Measurements from ENCODE around the gene ABLIM2. TPM values are rescaled to one million over a fixed set of nuclear protein-coding genes. Genes with fewer than 3 reads are reported as not detected.

Gene ABLIM2
- total and polyA plus RNA-seq, 2 experiments from 2014 or later = 1.5 to 4.3 TPM

GRCh38 chr4:8045909-8046308 lies 112.7 kb downstream of the ABLIM2 start:
- peak; percentile 51 for DNase-seq (ENCODE audit: low spot score)
- Histone ChIP-seq H2AFZ (no peak overlapping the region), H4K20me1 (replicated peaks; ENCODE audit: insufficient read depth) (no peaks in the 10 kb centered on the region), H3K4me1 (ENCODE audit: insufficient read depth) (peaks cover 16% of the 10 kb centered on the region), H3K36me3 (ENCODE audit: insufficient read depth) (no peaks in the 10 kb centered on the region), H3K79me2 (replicated peaks; ENCODE audit: insufficient read depth) (no peaks in the 10 kb centered on the region), H3K9me2 (ENCODE audit: insufficient read depth) (no peaks in the 10 kb centered on the region), H3K4me2 (no peak overlapping the region), H3K4me3 (no peak overlapping the region), H3F3A (replicated peaks; ENCODE audit: low read depth) (peaks cover 4% of the 10 kb centered on the region; the same call in 1 of the 2 replicates), H3K27ac (ENCODE audit: low read depth) (no peak overlapping the region), H3K27me3 (ENCODE audit: insufficient read depth) (no peaks in the 10 kb centered on the region)
- H3K36me3 Mint-ChIP-seq (ENCODE audit: low read depth) = peaks cover 2% of the 10 kb centered on the region; the same call in 2 of the 3 replicates
- H3K27ac Mint-ChIP-seq = no peak overlapping the region
- H3K9me3 Mint-ChIP-seq = peaks cover 4% of the 10 kb centered on the region; the same call in 1 of the 3 replicates
- H3K4me1 Mint-ChIP-seq = peaks cover 44% of the 10 kb centered on the region
- TF ChIP-seq STAT1 (IDR thresholded peaks at IDR 0.05; ENCODE audit: unreplicated experiment) (no peak), POLR2AphosphoS5 (IDR thresholded peaks at IDR 0.05; ENCODE audit: low read depth) (no peak), EZH2phosphoT487 (IDR thresholded peaks at IDR 0.05; ENCODE audit: unreplicated experiment) (no peak), ZNF114 (CRISPR knock-in tag; IDR thresholded peaks at IDR 0.05) (no peak), ETS1 (IDR thresholded peaks at IDR 0.05) (no peak), ZNF331 (CRISPR knock-in tag; IDR thresholded peaks at IDR 0.05; ENCODE audit: low read depth) (no peak)
- TF ChIP-seq, protein P1, sequence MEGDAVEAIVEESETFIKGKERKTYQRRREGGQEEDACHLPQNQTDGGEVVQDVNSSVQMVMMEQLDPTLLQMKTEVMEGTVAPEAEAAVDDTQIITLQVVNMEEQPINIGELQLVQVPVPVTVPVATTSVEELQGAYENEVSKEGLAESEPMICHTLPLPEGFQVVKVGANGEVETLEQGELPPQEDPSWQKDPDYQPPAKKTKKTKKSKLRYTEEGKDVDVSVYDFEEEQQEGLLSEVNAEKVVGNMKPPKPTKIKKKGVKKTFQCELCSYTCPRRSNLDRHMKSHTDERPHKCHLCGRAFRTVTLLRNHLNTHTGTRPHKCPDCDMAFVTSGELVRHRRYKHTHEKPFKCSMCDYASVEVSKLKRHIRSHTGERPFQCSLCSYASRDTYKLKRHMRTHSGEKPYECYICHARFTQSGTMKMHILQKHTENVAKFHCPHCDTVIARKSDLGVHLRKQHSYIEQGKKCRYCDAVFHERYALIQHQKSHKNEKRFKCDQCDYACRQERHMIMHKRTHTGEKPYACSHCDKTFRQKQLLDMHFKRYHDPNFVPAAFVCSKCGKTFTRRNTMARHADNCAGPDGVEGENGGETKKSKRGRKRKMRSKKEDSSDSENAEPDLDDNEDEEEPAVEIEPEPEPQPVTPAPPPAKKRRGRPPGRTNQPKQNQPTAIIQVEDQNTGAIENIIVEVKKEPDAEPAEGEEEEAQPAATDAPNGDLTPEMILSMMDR (conservative IDR thresholded peaks at IDR 0.05; ENCODE audit: low read depth in 2 of 2) = peak; percentile 40 to 42
- peaks cover 22% of the 10 kb centered on the region for H3K27me3 Mint-ChIP-seq (ENCODE audit: insufficient read depth, low read depth, poor library complexity)
- H3K4me3 Mint-ChIP-seq = no peak overlapping the region
- peak; percentile 12 for ATAC-seq

DNA sequence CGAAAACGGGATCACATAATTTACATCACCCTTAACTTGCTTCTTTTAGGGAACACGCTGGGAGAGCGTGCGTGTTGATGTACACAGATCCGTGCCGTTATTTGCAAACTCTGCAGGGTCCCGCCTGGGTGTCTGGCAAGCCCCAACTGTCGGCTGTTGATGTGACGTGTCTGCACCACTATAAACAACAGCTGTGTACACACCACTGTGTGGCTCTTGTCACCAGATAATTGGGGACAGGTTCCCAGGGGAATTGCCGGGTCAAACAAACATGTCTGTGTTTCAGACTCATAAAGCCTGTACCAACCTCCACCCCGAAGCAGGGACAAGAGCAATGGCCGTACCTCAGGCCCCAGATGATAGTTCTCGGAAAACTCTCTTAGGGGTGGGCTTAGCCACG lies 113.9 kb downstream of the ABLIM2 start:
- Mint-ChIP-seq H3K36me3 (ENCODE audit: low read depth) (peaks cover 2% of the 10 kb centered on the region; the same call in 2 of the 3 replicates), H3K27ac (0 out of 2 replicates have a peak overlapping the region, but pooled peaks have one; percentile 6), H3K27me3 (ENCODE audit: insufficient read depth, low read depth, poor library complexity) (peaks cover 14% of the 10 kb centered on the region), H3K4me1 (peaks cover 34% of the 10 kb centered on the region), H3K9me3 (peaks cover 4% of the 10 kb centered on the region; the same call in 1 of the 3 replicates), H3K4me3 (no peak overlapping the region)
- no peak for TF ChIP-seq JUNB (IDR thresholded peaks at IDR 0.05; ENCODE audit: unreplicated experiment)
- TF ChIP-seq, protein P1 (conservative IDR thresholded peaks at IDR 0.05; ENCODE audit: low read depth in 2 of 2) = no peak
- DNase-seq (ENCODE audit: low spot score) = no peak
- ATAC-seq = no peak
- Histone ChIP-seq H3K4me3 (no peak overlapping the region), H2AFZ (no peak overlapping the region), H3F3A (replicated peaks; ENCODE audit: low read depth) (no peaks in the 10 kb centered on the region), H3K36me3 (ENCODE audit: insufficient read depth) (no peaks in the 10 kb centered on the region), H3K9me2 (ENCODE audit: insufficient read depth) (no peaks in the 10 kb centered on the region), H4K20me1 (replicated peaks; ENCODE audit: insufficient read depth) (no peaks in the 10 kb centered on the region; the same call in 1 of the 2 replicates), H3K4me2 (no peak overlapping the region), H3K4me1 (ENCODE audit: insufficient read depth) (peaks cover 6% of the 10 kb centered on the region; the same call in 1 of the 2 replicates), H3K27ac (ENCODE audit: low read depth) (no peak overlapping the region), H3K27me3 (ENCODE audit: insufficient read depth) (no peaks in the 10 kb centered on the region), H3K79me2 (replicated peaks; ENCODE audit: insufficient read depth) (no peaks in the 10 kb centered on the region)
